Trophoblast cell (in vitro differentiated cells and primary cell): Measurements from ENCODE around the gene SLC37A1.

Experiments
- DNase-seq, 2 donors: peaks; one replicate each; pipeline ENCODE4 v3.0.0-alpha.2; 2016
- H2AFZ ChIP-seq: 2 replicates; pipeline ENCODE4 v1.6.1; 2013; ENCODE audit warnings: low read length, moderate library complexity, mild to moderate bottlenecking; ENCODE audit not compliant: insufficient read depth, poor library complexity
- H2AK5ac ChIP-seq: 2 replicates; pipeline ENCODE4 v1.6.1; 2013; ENCODE audit warnings: mild to moderate bottlenecking, low read length
- H2BK120ac ChIP-seq: 2 replicates; pipeline ENCODE4 v1.6.1; 2013; ENCODE audit warnings: low read length, mild to moderate bottlenecking, moderate library complexity; ENCODE audit not compliant: insufficient read depth, poor library complexity
- H2BK12ac ChIP-seq: 2 replicates; pipeline ENCODE4 v1.6.1; 2013; ENCODE audit warnings: mild to moderate bottlenecking, low read length, moderate library complexity
- H2BK5ac ChIP-seq: 2 replicates; pipeline ENCODE4 v1.6.1; 2013; ENCODE audit warnings: low read length, low read depth, moderate library complexity, mild to moderate bottlenecking; ENCODE audit not compliant: poor library complexity
- H3K14ac ChIP-seq: 2 replicates; pipeline ENCODE4 v1.6.1; 2013; ENCODE audit warnings: mild to moderate bottlenecking, low read length
- H3K18ac ChIP-seq: 2 replicates; pipeline ENCODE4 v1.6.1; 2013; ENCODE audit warnings: mild to moderate bottlenecking, low read length
- H3K23ac ChIP-seq: 2 replicates; pipeline ENCODE4 v1.6.1; 2013; ENCODE audit warnings: low read length
- H3K27ac ChIP-seq: 2 replicates; pipeline ENCODE4 v1.5.1; 2013; ENCODE audit warnings: low read depth, mild to moderate bottlenecking, inconsistent platforms, low read length, moderate library complexity
- H3K27me3 ChIP-seq: 2 replicates; pipeline ENCODE4 v1.6.1; 2013; ENCODE audit warnings: inconsistent platforms, mild to moderate bottlenecking, low read length, moderate library complexity; ENCODE audit not compliant: insufficient read depth
- H3K36me3 ChIP-seq, 2 experiments: 1 replicate in 1 of 2; 2 replicates in 1 of 2; pipeline ENCODE4 v1.6.1; 2013; ENCODE audit warnings: low read length in 2 of 2, mild to moderate bottlenecking in 2 of 2, moderate library complexity in 1 of 2; ENCODE audit not compliant: insufficient read depth in 2 of 2, control insufficient read depth in 1 of 2
- H3K4ac ChIP-seq: 2 replicates; pipeline ENCODE4 v1.6.1; 2013; ENCODE audit warnings: low read depth, mild to moderate bottlenecking, low read length, moderate library complexity
- H3K4me1 ChIP-seq, 2 experiments: 1 replicate in 1 of 2; 2 replicates in 1 of 2; pipeline ENCODE4 v1.6.1; 2013; ENCODE audit warnings: low read length in 2 of 2, mild to moderate bottlenecking in 2 of 2, moderate library complexity in 1 of 2; ENCODE audit not compliant: insufficient read depth in 2 of 2, control insufficient read depth in 1 of 2
- H3K4me2 ChIP-seq: 2 replicates; pipeline ENCODE4 v1.6.1; 2013; ENCODE audit warnings: inconsistent platforms, mild to moderate bottlenecking, low read length, moderate library complexity
- H3K4me3 ChIP-seq: 2 replicates; pipeline ENCODE4 v1.5.1; 2013; ENCODE audit warnings: mild to moderate bottlenecking, low read depth, low read length, inconsistent platforms
- H3K79me1 ChIP-seq: one replicate; pipeline ENCODE4 v1.6.1; 2013; ENCODE audit warnings: low read length
- H3K79me2 ChIP-seq: 2 replicates; pipeline ENCODE4 v1.6.1; 2013; ENCODE audit warnings: low read length, mild to moderate bottlenecking; ENCODE audit not compliant: control insufficient read depth, insufficient read depth, poor library complexity
- H3K9ac ChIP-seq: 2 replicates; pipeline ENCODE4 v1.6.1; 2013; ENCODE audit warnings: mild to moderate bottlenecking, low read length
- H3K9me3 ChIP-seq: 2 replicates; pipeline ENCODE4 v1.6.1; 2013; ENCODE audit warnings: low read depth, mild to moderate bottlenecking, control low read depth, inconsistent platforms, low read length; ENCODE audit not compliant: insufficient read depth
- H4K12ac ChIP-seq: 2 replicates; pipeline ENCODE4 v1.6.1; 2013; ENCODE audit warnings: low read depth, mild to moderate bottlenecking, low read length, moderate library complexity
- H4K8ac ChIP-seq: 2 replicates; pipeline ENCODE4 v1.6.1; 2013; ENCODE audit warnings: low read depth, mild to moderate bottlenecking, low read length, moderate library complexity
- H4K91ac ChIP-seq: one replicate; pipeline ENCODE4 v1.6.1; 2013; ENCODE audit warnings: low read depth, mild to moderate bottlenecking, low read length, moderate library complexity
- WGBS: extraction: QIAGEN DNeasy Blood & Tissue Kit; methylation state at CpG from one replicate; pipeline ENCODE4 v1.1.7; 2013; ENCODE audit warnings: missing lambda C conversion rate; ENCODE audit not compliant: insufficient read length, insufficient coverage; ENCODE audit errors: extremely low coverage; 5-methylcytosine and 5-hydroxymethylcytosine counted together

The SLC37A1 gene

DNA sequence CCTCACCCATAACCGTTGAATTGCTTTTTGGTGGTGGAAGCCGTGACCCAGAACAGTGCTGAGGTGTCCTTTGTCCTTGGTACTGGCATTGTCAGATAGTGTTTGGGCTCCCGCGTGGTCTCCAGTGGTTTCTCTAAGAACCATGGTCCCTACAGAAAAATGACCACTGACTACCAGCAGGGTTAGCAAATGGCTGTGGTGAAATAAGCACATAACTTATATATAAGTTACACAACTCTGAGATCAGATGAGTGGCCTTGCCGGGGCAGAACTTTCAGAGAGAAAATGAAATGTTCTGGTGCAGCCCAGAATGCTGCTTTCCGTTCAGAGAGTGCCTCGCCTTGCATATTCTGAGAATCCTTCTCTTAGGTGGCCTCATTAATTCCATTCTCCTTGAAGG is 5.0 kb downstream of the SLC37A1 start:
- Histone ChIP-seq H4K8ac (no peak overlapping the region), H3K14ac (no peak overlapping the region), H3K9ac (no peak overlapping the region), H3K27ac (no peak overlapping the region), H2BK120ac (no peak overlapping the region), H3K4me3 (no peak overlapping the region), H3K36me3 (peaks cover 13 to 23% of the 10 kb centered on the region in 2 experiments), H3K79me1 (peaks cover 21% of the 10 kb centered on the region), H4K91ac (no peak overlapping the region), H4K12ac (no peak overlapping the region), H3K4ac (no peak overlapping the region), H3K4me2 (no peak overlapping the region), H3K79me2 (peaks cover 4% of the 10 kb centered on the region), H2AFZ (no peak overlapping the region), H2AK5ac (no peak overlapping the region), H3K9me3 (peaks cover 1% of the 10 kb centered on the region), H2BK5ac (no peak overlapping the region), H3K18ac (no peak overlapping the region), H3K23ac (no peak overlapping the region), H3K4me1 (peaks cover 24% of the 10 kb centered on the region in 2 experiments), H2BK12ac (no peak overlapping the region), H3K27me3 (no peaks in the 10 kb centered on the region)
- no CpG with 5 or more reads among the region's 7 CpGs for WGBS
- peak in 1 of 2 donors; percentile 57 for DNase-seq

- Histone ChIP-seq H3K4me3 (no peak overlapping the region), H4K8ac (no peak overlapping the region), H4K91ac (no peak overlapping the region), H3K27ac (no peak overlapping the region), H4K12ac (no peak overlapping the region), H3K27me3 (no peaks in the 10 kb centered on the region), H2BK12ac (no peak overlapping the region), H2AK5ac (no peak overlapping the region), H3K79me1 (peaks cover 11% of the 10 kb centered on the region), H2AFZ (no peak overlapping the region), H2BK120ac (no peak overlapping the region), H3K36me3 (peaks cover 13 to 23% of the 10 kb centered on the region in 2 experiments), H3K9ac (no peak overlapping the region), H3K14ac (no peak overlapping the region), H2BK5ac (no peak overlapping the region), H3K79me2 (no peaks in the 10 kb centered on the region), H3K9me3 (peaks cover 1% of the 10 kb centered on the region), H3K4me2 (no peak overlapping the region), H3K18ac (no peak overlapping the region), H3K4ac (no peak overlapping the region), H3K4me1 (peaks cover 27 to 32% of the 10 kb centered on the region in 2 experiments), H3K23ac (no peak overlapping the region)
- WGBS = 100% methylated on average over 1 of the region's 18 CpGs
- no peak for DNase-seq
These were observed 7.1 kb downstream of the SLC37A1 start for GRCh38 chr21:42520628-42521253.

- Histone ChIP-seq H3K27me3 (no peaks in the 10 kb centered on the region), H2AFZ (no peak overlapping the region), H3K4me3 (no peak overlapping the region), H2BK12ac (no peak overlapping the region), H4K91ac (no peak overlapping the region), H3K4me2 (no peak overlapping the region), H3K27ac (no peak overlapping the region), H2BK5ac (no peak overlapping the region), H3K36me3 (peaks cover 14 to 23% of the 10 kb centered on the region in 2 experiments), H3K18ac (no peak overlapping the region), H2BK120ac (no peak overlapping the region), H3K23ac (no peak overlapping the region), H3K14ac (no peak overlapping the region), H3K79me2 (no peaks in the 10 kb centered on the region), H3K4ac (no peak overlapping the region), H3K4me1 (peaks cover 25 to 31% of the 10 kb centered on the region in 2 experiments), H3K9me3 (peaks cover 1% of the 10 kb centered on the region), H4K12ac (no peak overlapping the region), H2AK5ac (no peak overlapping the region), H3K79me1 (peaks cover 11% of the 10 kb centered on the region), H3K9ac (no peak overlapping the region), H4K8ac (no peak overlapping the region)
- no CpG with 5 or more reads among the region's 1 CpG for WGBS
- no peak for DNase-seq
These were observed 7.7 kb downstream of the SLC37A1 start for GRCh38 chr21:42521384-42521783.

DNA sequence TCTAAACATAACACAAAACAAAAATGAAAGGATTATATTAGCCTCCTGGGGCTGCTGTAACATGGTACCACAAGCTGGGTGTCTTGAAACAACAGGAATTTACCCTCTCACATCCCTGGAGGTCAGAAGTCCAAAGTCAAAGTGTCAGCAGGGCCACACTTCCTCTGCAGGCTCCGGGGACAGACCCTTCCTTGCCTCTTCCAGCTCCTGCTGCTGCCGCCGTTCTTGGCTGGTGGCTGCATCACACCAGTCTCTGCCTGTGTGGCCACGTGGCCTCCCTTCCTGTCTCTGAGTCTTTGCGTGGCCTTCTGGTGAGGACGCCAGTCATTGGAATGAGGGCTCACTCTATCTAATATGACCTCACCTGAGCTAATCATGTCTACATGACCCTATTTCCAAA is 8.2 kb downstream of the SLC37A1 start:
- Histone ChIP-seq H3K4me2 (no peak overlapping the region), H4K12ac (no peak overlapping the region), H2BK120ac (no peak overlapping the region), H3K14ac (no peak overlapping the region), H3K79me1 (peaks cover 11% of the 10 kb centered on the region), H3K4ac (no peak overlapping the region), H3K4me3 (no peak overlapping the region), H2BK12ac (no peak overlapping the region), H4K91ac (no peak overlapping the region), H2BK5ac (no peak overlapping the region), H3K36me3 (peaks cover 16 to 23% of the 10 kb centered on the region in 2 experiments), H3K9me3 (peaks cover 1% of the 10 kb centered on the region), H3K4me1 (peaks cover 23 to 30% of the 10 kb centered on the region in 2 experiments), H3K9ac (no peak overlapping the region), H3K18ac (peak overlapping the region; percentile 37), H4K8ac (no peak overlapping the region), H3K79me2 (no peaks in the 10 kb centered on the region), H2AK5ac (no peak overlapping the region), H3K27me3 (no peaks in the 10 kb centered on the region), H2AFZ (no peak overlapping the region), H3K23ac (no peak overlapping the region), H3K27ac (no peak overlapping the region)
- no CpG with 5 or more reads among the region's 6 CpGs for WGBS
- DNase-seq = no peak
